Stimulated activated CD8-positive, alpha-beta memory T cell treated with anti-CD3 and anti-CD28 coated beads, Interleukin-4, amount 100 ng/mL, for 24 hours (primary cell): ENCODE measurements around the gene TRPC4AP.

Source experiments
- DNase-seq: peaks from one replicate; pipeline ENCODE4 v3.0.0-alpha.2; 2020; ENCODE audit warnings: low read depth

The TRPC4AP gene

DNA sequence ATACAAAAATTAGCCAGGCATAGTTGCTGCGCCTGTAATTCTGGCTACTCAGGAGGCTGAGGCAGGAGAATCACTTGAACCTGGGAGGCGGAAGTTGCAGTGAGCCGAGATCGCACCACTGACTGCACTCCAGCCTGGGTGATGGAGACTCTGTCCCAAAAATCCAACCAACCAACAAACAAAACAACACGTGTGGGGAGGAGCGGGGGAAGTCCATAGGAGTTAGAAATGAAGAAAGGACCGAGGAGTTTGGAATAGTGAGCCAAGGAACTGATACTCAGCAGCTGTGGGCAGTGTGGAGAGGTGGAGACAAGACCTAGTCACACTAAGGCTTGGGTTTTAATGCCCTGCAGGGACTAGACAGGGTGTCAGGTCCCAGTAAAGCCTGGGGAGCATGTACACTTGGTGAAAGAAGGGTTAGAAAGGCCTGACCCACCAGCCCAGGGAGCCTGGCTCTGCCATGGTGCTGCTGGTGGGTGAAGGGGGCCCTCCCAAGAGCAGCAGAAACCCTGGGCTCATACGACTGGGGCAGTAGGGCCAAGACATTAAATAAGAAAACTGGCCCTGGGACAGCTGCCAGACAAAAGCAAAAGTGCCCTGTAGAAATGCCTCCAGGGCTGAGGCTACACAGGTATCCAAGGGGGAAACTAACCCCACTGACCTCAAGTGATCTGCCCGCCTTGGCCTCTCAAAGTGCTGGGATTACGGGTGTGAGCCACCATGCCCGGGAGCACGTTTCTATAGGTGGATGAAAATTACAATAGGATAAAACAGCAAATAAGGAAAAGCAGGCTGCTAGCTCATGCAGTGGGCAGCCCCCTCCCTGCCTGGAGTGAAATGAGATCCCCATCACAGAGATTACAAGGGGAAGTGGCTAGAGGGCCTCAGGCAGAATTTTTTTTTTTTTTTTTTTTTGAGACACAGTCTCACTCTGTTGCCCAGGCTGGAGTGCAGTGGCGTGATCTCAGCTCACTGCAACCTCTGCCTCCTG lies 78.9 kb downstream of the TRPC4AP start:
- DNase-seq: no peak

DNA sequence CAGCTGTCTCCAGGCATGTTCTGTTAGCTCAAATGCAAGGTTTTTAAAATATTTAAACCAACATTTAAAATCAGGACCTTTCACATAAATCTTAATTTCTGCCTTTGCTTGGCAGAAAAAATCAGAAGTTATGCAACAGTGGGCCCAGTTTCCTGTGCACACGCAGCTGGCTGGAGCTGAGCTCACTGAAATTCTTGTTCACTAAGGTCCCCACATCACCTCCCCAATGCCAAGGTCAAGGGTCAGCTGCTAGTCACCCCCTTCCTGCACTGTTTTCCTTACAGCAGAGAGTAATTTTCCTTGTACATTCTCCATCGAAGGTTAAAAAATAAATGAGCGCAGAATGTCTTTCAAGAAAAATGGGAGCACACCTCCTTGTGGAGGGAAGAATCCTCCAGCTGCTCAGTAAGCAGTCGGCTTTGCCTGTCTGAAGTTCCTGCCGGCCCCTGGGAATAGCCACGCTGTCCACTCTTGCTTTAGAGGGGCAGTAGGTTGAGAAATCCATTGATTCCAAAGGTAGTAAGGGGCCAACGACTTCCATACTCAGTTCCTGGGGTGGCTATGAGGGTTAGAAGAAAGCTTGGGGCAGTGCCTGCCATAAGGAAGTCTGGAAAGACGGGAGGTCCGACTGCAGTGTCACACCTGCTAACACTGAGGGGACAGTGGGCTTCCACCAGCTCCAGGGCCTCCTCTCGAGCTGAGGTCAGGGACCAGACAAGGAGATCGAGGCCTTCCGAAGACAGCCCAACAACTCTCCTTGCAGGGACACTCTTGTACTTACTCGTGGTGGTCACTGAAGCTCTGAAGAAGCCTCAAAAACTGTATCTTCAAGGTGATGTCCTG lies 80.2 kb downstream of the TRPC4AP start:
- DNase-seq: no peak

DNA sequence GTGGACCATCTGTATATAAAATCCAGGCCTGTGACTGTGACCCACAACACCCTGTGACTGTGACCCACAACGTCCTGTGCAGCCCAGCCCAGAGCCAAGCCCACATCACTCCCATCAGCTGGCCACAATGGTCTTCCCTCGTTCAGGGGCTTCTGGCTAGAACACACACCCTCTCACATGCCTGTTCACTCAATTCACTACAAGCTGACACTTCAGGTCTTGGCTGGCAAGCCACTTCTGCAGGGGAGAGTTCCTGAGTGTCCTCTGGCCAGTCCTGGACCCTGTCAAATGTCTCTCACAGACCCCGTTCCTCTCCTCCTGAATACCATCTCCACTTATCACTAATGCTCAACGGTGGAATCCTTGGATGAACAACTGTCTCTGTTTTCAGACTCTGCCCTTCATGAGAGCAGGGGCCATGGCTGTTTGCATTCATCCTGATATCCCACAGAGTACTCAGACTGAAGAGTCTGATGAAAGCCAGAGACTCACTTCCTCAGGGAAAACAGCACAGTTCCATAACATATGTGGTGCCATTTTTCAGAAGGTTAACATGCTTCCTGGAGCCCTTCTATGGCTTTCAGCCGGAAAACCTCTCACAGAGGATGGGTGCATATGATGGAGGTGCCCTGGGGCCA lies 80.9 kb downstream of the TRPC4AP start:
- no peak for DNase-seq

DNA sequence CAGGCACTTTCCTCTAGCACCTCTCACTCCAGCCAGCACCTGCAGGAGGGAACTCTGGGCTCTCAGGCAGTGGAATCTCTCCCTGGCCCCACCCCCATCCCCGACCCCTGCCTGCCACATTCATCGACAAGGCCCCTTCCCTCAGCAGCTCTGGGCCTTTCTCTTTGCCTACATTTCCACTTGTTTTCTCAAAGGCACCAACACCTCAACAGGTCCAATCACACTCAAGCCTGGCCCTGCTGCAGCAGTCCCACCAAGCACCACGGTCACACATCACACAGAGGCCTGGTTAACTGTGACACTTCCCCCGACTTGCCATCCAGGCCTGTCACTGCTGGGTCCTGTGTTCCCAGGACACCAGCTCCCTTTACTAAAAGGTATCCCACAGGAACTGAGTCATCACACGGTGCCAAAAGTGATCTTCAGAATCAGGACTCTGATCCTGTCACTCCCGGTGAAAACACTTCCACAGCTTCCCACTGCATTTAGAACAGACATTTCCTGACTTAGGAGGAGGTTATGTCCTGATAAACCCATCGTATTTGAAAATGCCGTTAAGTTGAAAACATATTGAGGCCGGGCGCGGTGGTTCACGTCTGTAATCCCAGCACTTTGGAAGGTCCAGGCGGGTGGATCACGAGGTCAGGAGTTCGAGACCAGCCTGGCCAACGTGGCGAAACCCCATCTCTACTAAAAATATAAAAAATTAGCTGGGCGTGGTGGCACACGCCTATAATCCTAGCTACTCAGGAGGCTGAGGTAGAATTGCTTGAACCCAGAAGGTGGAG lies 82.0 kb downstream of the TRPC4AP start:
- DNase-seq: no peak

DNA sequence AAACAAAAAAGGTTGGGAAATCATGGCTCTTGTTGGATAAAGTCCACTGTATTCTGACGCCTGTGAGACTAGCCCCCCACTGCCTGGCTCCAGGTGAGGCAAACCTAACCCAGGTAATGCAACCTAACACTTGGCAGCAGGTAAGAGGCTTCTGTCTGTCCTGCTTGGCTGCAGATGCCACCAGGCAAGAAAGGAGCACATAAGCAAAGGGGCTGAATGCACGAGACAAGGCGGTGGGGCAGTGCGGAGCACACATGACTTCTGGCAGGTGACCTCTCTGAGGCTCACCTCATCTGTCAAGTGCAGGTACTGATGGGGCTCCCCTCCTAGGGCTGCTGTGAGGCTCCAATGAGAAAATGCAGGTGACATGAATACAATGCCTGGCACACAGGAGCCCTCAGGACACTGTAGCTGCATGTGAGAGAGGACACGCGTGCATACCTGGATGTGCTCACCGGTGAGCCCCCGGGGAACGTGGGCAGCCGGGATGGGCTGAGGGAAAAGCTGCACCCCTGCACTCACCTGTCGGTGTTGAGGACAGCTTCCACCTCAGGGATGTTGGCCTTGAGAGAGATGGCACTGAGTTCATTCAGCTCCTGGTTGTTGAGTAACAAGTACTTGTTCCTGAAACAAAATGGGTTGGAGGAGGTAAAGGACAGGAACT lies 82.8 kb downstream of the TRPC4AP start:
- no peak for DNase-seq

DNA sequence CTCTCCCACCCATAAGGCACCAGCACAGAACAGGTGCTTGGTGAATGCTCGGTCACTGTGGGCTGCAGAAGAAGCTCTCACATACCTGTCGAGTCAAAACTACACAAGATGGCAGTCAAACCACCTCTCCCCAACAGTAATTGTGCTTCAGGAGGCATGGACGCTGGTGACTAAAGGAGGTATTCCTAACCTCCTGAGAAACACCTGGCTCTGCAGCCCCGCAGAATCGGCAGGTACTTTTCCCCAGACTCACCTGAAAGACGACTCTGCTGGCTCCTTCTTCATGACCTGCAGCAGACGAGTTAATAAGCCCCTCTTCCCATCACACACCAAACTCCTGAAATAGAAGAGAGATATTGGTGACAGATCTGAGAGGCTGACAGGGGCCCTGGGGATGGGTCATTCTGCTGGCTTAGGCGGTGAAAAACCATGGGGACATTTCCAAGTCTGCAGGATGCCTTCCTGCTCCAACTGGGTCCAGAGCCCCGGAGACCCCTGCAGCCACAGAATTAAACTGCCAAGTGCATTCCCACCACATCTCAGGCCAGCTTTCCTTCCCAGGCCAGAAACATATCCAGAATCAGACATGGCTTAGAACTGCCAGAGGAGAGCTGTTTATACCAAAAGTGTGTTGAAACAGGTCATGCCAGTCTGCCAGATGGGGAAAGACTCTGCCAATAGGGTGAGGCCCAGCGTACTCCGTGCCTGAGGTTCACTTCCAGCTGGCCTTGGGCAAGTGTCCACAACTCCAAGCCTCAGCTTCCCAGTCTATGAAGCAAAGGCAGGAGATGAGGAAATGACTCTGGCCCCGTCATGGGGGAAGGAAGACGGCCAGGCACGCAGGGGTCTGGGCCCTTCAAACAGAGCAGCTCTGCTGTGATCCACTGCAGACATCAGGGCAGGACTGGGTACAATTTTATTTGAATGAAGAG lies 83.9 kb downstream of the TRPC4AP start:
- no peak for DNase-seq

DNA sequence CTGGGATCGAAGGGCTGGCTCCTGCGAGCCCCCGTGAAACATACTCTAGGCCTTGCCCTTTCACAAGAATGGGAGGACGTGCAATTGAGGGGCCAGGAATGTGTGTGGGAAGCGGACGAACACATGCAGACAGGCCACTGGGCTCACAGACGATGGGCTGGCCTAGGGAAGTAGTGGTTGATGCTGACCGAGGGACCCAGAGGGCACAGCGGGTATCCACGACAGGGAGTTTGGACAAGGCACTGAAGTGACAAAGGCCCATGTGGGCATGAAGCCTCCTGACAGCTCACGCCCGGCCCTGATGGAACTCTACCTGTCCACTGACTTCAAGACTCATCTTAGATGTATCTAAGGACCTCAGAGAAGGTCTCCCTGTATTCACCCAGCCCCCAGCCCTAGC lies 84.7 kb downstream of the TRPC4AP start:
- DNase-seq: no peak

DNA sequence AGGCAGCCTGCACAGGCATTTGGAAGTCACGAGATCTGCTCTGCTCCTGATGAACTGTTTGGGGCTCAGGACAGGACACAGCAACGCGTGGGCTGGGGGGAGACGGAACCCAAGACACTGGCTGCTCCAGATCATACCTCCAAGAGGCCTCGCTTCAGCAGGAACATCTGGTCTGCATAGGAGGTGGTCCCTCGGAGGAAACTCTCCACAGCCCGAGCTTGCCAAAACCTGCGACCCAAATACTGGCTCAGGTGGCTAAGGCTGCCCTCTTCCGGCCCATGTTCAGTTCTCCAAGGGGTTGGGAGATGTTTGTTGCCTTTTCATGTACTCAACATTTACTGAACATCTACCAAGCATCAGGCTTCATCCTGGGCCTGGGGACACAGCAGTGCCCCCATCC lies 85.2 kb downstream of the TRPC4AP start:
- DNase-seq: no peak

DNA sequence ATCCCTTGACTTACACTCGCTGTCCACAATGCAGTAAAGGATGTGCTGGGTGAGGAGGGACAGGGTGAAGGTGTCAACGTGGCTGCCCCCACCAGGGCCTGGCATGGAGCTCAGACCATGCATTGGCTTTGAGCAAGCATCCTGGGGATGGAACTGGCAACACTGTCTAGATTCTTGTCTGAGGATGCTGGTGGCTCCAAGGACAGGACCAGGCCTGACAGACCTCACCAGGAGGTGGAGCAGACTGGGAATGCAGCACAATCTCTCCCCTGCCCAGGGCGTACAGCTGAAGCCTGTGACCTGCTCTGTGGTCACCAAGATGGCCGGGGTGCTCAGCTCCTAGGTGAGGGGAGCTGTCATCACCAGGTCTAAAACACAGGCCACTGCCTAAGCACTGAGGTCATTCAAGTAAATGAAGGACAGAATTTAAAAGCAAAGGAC lies 86.1 kb downstream of the TRPC4AP start:
- no peak for DNase-seq

DNA sequence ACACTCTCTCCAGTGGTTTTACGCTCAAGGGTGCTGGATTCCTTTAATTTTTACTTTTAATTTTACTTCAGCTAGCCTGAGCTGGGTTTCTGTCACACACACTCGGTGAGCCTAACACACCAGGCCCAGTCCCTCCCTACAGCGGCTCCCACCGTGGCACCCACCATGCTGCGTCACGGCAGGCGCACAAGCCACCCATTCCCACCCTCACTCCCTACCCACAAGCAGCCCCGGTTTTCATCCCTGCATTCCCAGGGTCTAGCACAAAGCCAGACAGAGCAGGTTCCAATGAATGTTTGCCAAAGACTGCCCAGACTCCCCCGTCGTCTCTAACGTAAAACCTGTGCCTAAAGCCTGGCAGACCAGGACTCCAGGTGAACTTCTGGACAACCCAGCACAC lies 86.6 kb downstream of the TRPC4AP start:
- no peak for DNase-seq

DNA sequence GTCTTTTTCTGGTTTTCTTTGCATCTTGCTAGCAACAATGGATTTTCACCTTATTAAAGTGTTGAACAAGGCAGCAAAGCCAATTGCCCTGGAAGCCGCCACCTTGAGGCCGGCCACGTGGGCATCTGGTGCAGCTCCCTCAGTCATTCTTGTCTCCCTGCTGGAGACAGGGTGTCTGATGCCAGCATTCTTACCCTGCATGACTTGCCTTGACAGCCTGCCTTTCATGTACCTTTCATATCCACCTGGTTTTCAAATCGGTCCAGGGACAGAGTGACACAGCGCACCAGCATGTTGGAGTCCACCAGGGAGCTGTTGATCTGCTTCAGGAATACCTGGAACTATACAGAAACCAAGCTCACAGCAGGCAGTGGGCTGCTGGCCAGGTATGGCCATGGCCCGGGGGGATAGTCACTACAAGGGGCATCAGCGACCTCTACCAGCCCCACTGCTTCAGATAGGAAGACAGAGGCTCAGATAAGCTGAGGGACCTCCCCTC lies 87.1 kb downstream of the TRPC4AP start:
- DNase-seq: no peak

DNA sequence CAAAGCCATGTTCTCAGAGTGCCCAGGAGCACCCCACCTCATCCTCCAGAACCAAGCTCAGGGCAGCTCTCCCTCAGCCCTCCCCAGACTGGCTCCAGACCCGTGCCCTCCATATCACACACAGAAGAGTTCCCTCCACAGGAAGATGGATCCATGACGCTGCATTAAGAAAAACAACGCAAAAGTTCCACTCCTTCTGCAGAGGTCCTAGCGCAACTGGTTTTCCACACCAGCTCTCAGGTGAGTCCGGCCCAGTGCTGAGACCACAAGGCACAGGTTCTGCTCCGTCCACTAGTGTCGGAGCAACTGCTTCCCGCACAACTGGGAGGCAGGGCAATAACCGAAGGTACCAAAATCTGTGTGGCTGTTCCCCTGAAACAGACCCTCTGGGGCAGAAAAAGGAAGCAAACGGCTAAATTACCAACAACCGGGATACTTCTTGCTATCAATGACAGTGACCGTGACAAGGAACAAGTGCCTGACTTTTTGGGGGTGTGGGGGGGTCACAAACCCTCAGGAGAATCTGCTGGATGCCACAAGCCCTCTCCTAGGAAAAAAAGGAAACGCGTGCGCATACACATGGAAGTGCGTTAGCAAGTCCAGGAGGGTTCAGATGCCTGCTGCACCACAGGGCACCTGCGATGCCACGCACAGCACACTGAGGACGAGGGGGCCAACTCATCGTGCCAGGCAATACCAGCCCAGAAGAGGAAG lies 87.7 kb downstream of the TRPC4AP start:
- no peak for DNase-seq

DNA sequence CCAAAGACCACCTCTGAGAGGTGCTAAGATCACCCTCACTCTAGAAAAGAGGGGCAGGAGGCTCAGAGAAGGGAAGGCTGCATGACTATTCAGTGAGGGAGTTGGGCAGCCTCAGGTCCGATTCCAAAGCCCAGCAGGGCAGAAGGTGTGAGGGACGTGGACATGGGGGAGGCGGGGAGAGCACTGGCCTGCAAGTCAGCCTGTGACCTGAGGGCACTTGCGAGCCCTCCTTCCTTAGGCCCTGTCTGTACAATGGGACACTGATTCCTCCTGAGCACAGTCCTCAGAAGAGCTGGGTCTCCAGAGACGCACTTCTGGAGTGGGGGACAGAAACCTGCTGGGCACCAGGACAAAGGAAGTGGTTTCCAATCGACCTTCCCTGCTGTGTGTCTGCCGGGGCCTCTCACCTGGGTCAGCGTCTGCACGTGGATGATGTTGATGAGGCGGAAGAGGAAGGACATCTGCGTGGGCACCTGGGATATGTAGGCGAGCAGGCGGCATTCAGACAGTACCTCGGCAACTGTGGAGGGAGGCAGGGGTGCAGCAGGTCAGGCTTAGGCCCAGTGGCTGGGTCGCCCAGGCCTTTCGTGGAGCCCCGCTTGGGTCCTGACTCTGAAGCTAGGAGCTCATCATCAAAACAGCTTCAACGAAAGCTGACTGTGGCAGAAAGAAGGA lies 88.4 kb downstream of the TRPC4AP start:
- no peak for DNase-seq

DNA sequence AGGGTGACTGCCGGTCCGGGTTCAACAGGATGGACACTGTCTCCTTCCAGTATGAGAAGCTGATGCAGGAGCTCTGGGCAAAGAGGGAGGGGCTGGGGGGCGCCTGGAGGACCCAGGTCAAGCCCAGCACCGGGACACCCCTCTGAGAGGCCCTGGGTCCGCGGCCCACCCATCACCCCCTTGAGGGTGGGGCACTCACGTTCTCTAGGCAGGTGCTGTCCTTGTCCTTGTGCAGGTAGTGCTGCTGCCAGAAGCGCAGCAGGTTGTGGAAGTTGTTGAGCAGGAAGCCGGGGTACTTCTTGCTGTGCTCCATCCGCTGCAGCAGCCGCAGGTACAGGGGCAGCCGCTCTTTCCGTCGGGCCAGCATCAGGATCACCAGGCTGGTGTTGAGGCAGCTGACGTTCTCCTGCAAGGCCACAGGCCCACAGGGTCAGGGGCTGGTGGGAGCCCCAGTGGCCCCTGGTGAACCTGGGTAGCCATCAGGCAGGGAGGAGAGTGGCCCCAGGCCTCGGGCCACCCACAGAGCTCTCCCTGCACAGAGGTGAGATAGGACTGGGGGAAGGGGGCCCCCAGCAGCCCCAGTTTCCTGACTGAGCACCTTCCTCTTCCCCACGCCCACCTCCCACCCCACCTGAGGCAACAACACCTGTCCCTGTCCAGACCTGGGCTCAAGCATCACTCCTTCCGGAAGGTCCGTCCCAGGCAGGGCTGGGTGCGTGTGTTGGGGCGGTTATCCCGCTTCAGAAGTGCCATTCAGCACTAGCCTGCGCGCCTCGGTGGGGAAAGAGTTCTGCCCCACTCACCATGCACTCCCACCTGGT lies 89.2 kb downstream of the TRPC4AP start:
- DNase-seq: no peak

DNA sequence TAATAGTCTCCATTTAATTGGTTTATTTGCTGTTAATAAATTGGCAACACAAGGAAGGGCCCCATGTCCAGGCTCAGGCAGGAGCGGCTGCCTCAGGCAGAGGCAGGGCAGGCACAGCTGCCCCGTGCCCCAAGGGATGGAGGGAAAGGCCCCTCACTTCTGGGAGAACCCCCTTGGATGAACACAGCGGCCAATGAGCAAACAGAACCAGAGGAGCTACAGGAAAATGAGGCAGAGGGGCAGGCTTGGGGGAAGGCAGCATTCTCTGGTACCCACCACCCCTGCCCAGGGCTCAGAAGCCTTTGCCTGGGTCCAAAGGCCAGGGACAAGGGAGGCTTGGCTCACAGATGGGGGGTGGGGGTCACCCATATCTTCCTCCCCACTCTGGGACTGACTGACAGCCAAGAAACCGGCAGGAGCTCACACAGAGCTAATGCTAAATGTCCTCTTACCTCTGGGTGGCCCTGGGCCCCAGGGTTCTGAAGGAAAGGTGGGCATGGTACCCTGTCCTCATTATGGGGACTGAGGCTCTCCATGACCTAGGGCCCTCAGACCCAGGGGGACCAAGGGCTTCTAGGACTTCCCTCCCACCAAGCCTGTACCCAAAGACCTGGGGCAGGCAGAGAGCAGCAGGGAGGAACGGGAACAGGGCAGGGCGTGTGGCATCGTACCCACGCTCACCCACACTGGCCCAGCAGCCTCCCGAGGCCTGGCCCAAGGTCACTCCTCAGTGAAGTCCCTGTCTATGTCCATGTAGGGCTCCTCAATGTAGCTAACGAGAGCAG lies 90.0 kb downstream of the TRPC4AP start:
- DNase-seq: no peak

DNA sequence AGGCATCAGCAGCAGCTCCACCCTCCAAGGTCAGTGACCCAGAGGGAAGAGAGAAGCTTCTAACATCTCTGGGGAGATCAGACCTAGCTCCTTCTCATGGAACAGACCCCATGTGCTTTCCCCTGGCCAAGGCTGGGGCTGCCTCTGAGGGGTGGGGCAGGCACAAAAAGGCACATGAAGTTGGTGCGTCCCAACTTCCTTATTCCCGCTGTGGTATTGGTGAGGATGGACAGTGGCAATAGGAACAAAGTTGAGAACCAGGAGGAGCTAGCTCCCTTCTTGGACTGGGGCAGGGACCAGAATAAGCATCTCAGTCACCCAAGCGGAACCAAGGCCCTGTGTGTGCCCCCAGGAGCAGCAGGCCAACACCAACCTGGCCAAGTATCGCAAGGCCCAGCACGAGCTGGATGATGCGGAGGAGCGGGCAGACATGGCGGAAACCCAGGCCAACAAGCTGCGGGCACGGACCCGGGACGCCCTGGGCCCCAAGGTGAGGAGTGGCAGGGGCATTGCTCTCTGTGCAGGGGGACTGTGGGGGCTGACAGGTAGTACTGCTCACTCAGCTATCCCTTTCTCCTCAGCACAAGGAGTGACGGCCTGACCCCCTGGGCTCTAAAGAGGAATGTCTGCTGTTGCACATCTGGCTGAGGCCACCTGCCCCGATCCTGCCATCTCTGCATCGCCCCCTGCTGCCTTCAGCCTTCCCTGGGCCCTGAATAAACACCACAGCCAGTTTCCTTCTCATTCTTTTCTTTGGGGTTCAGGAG lies 90.8 kb downstream of the TRPC4AP start:
- no peak for DNase-seq
